ENCODE measurements around the gene CPA4.
"Not testable (repeated sequence)": the region's sequence is repeated elsewhere in the genome, so short reads cannot be mapped to it uniquely, and the experiment has no call there.

Gene CPA4, protein sequence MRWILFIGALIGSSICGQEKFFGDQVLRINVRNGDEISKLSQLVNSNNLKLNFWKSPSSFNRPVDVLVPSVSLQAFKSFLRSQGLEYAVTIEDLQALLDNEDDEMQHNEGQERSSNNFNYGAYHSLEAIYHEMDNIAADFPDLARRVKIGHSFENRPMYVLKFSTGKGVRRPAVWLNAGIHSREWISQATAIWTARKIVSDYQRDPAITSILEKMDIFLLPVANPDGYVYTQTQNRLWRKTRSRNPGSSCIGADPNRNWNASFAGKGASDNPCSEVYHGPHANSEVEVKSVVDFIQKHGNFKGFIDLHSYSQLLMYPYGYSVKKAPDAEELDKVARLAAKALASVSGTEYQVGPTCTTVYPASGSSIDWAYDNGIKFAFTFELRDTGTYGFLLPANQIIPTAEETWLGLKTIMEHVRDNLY

GRCh38 chr7:130292682-130293257 is at the start of gene CPA4:
TSS of gene CPA4 (plus strand) at chr7:130293161. CDS start at chr7:130293181, 20 bp downstream.
- DNase-seq, result peak; percentile 99

DNA sequence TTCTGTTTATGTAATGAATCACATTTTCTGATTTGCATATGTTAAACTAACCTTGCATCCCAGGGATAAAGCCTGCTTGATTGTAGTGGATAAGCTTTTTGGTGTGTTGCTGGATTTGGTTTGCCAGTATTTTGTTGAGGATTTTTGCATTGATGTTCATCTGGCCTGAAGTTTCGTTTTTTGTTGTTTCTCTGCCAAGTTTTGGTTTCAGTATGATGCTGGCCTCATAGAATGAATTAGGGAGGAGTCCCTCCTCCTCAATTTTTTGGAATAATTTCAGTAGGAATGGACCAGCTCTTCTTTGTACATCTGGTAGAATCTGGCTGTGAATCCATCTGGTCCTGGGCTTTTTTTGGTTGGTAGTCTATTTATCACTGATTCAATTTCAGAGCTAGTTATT is 49.5 kb upstream of the CPA4 start:
- DNase-seq, result peak; percentile 48

GRCh38 chr7:130246491-130246890 is 46.5 kb upstream of the CPA4 start:
- not testable (repeated sequence) for DNase-seq

GRCh38 chr7:130248842-130249241 is 44.1 kb upstream of the CPA4 start:
- DNase-seq, result not testable (repeated sequence)

DNA sequence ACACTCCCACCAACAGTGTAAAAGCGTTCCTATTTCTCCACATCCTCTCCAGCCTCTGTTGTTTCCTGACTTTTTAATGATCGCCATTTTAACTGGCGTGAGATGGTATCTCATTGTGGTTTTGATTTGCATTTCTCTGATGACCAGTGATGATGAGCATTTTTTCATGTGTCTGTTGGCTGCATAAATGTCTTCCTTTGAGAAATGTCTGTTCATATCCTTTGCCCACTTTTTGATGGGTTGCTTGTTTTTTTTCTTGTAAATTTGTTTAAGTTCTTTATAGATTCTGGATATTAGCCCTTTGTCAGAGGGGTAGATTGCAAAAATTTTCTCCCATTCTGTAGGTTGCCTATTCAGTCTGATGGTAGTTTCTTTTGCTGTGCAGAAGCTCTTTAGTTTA is 43.3 kb upstream of the CPA4 start:
- not testable (repeated sequence) for DNase-seq

GRCh38 chr7:130254555-130254954 is 38.4 kb upstream of the CPA4 start:
- no peak for DNase-seq

GRCh38 chr7:130256704-130257103 is 36.3 kb upstream of the CPA4 start:
- DNase-seq, result no peak

- no peak for DNase-seq
These were observed 34.4 kb upstream of the CPA4 start for GRCh38 chr7:130258494-130259078.

DNA sequence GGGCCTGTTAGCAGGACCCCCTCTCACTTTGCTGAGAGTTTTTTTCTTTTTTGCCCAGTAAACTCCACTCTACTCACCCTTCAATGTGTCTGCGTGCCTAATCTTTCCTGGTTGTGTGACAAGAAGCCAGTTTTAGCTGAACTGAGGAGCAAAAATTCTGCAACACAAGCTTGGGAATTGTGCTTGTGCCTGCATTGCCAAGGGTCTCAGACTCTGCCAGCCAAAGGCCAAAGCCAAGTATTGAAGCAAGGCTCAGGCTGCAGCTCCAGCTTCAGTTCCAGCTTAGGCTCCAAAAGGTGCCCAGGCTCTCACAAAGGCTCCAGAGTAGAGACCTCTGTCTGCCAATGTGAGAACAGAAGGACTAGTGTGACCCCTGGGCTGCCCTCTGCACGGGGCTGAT is 30.5 kb upstream of the CPA4 start:
- DNase-seq, result no peak

DNA sequence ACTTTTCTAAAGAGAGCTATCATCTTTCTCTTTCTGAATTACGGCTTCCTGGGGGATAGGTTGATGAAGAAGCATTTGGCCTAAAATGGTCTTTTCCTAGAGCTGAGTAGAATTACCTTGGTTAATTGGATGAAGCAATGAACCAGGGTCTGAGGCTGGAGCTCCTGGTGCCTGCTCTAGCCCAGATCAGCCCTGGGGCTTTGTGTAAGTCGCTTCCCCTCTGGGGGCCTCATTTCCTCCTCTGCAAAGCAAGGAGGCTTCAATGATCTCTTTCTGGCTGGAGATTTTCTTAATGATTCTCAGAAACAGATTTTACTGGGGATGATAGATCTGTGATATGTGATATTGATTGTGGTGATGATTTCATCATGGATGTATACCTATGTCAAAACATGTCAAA is 29.8 kb upstream of the CPA4 start:
- no peak for DNase-seq

DNA sequence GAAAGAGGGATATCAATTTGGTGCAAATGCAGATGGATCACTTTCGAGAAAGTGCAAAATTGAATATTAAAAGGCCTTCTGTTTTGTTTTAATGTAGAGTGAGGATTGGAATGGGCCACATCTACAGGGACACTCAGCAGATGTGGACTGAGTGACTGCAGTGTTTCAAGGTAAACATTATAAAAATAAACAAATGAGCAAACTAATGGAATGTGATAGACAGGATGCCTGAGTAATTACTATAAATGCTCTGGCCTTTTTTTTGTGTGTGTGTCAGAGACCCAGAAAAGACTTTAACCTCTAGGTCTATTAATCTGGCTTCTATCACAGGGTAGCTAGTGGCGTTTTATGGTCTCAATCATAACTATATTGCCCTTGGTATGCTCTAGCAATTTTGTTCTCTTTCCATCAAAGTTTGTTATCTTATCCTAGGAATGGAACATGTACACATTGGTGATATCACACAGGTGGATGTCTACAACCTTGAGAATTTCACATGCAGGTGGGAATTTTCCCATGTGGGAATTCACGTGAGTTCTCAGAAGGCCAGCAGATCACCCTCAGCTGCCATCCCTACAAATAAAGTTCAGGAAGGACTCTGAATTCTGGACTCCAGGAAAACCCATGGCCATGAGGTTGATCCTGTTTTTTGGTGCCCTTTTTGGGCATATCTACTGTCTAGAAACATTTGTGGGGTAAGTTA is 26.6 kb upstream of the CPA4 start, which contains the start of gene CPA2:
CPA2 (plus strand) TSS at position 606 of the 703 bp plus-strand sequence; CDS start at position 625, 19 bp downstream.
- DNase-seq, result no peak

GRCh38 chr7:130266961-130267321 is 26.0 kb upstream of the CPA4 start:
- DNase-seq, result no peak

DNA sequence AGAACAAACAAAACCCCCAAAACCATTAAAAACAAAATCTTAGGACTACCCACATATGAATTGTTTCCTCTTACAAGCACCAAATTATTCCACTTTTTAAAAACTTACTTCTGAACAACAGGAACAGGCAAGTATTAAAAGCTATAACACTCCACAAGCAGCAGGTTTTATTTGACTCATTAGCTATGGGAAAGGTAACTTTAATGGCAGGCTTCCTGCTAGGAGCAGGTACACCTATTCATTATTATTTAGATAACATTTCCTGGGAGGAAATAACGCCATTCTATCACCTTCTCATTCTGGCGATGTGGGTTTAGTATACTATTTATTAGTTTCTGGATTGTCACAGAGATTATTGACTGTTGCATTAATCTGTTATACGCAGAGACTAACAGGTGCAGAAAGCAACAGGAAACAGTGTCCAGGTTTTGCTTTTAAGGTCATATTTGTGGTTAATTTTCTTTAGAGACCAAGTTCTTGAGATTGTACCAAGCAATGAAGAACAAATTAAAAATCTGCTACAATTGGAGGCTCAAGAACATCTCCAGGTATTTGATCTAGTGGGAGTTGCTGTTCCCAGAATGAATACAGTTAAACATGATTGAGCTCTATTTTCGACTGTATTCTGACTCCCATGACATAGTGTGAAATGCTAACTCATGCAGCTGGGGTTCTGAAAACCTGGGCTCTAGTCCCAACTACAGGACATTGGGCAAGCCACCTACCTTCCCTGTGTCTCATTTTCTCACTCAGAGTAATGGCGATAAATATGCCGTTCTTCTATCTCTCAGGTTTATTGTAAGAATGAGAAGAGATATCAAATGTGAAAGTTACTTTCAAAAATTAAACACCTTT is 24.3 kb upstream of the CPA4 start:
- no peak for DNase-seq

GRCh38 chr7:130269318-130269694 is 23.7 kb upstream of the CPA4 start:
- DNase-seq, result no peak

DNA sequence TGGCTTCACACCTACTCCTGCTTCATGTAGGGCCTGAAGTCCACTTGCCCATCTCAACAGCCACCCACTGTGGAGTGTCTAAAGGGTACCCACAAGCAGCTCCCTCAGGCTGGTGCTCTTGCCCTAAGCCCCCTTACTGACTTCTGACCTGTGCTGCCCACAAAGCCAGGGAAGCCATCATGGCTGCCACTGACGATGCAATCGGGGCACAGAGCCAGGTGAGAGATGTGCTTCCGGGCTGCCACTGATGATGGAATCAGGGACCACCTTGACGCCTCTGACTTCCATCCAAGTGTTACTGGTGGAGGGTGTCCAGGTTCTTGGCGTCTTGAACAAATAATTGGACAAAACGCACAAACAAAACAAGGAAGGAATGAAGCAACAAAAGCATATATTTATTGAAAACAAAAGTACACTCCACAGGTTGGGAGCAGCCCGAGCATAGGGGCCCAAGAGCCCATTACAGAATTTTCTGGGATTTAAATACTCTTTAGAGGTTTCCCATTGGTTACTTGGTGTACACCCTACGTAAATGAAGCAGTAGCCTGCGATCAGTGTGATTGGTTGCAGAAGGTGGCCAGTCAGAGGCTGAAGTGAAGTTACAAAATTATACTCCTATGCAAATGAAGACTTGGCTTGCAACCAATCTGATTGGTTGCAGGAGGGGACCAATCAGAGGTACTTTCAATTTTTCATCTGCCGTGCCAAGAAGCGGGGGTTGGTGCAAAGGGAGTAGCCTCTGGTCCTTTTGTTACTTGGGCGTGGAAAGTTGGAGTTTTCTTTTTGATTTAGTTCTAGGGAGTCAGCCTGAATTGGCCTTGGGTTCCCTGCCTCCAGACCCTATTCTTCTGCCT is 21.8 kb upstream of the CPA4 start:
- DNase-seq, result peak; percentile 31

GRCh38 chr7:130272381-130273080 is 20.4 kb upstream of the CPA4 start:
- no peak for DNase-seq

GRCh38 chr7:130273081-130273932 is 19.7 kb upstream of the CPA4 start:
- peak; percentile 89 for DNase-seq

DNA sequence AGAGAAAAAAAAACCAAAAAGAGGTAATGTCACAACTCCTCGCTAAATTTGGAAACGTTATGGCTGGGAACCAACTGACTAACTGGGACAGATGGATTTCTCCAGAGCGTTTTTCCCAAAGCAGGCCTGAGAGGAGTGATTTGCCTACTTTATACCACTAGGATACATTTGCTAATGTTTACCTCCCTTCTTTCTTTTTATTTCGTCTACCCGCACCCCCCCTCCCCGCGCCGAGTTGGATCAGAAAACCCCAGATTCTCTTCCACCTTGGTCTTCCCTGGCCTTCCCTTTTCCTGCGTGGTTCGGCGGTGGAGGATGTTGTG is 19.1 kb upstream of the CPA4 start:
- DNase-seq, result peak; percentile 86

GRCh38 chr7:130274296-130274695 is 18.7 kb upstream of the CPA4 start:
- DNase-seq, result no peak

GRCh38 chr7:130274983-130275591 is 17.9 kb upstream of the CPA4 start:
- DNase-seq, result no peak
